Fibroblast of lung (primary cell): ENCODE results near the gene SLC22A23. TPM values are rescaled to one million over a fixed set of nuclear protein-coding genes. Genes with fewer than 3 reads are reported as not detected.

Experiments used
- DNase-seq, 2 donors: peaks; one replicate each; pipeline versions ENCODE4 v3.0.0 to v3.0.0-alpha.2; 2010; ENCODE audit warnings: low read depth in 2 of 2
- H2AFZ ChIP-seq: 2 replicates; pipeline ENCODE4 v1.5.1; 2012; ENCODE audit warnings: low read length, control low read depth, inconsistent platforms
- H3K27ac ChIP-seq: 2 replicates; pipeline ENCODE4 v1.5.1; 2011; ENCODE audit warnings: low read length, control low read depth; ENCODE audit not compliant: insufficient read depth
- H3K27me3 ChIP-seq: 2 replicates; pipeline ENCODE4 v1.5.1; 2011; ENCODE audit warnings: mild to moderate bottlenecking, low read length; ENCODE audit not compliant: control insufficient read depth, insufficient read depth
- H3K36me3 ChIP-seq: 2 replicates; pipeline ENCODE4 v1.5.1; 2011; ENCODE audit warnings: low read length; ENCODE audit not compliant: control insufficient read depth, insufficient read depth
- H3K4me1 ChIP-seq: 2 replicates; pipeline ENCODE4 v1.5.1; 2011; ENCODE audit warnings: low read length; ENCODE audit not compliant: control insufficient read depth, insufficient read depth; ENCODE audit errors: extremely low read depth
- H3K4me2 ChIP-seq: 2 replicates; pipeline ENCODE4 v1.5.1; 2011; ENCODE audit warnings: low read length, control low read depth; ENCODE audit not compliant: insufficient read depth; ENCODE audit errors: extremely low read depth
- H3K4me3 ChIP-seq, 4 experiments: fragments of 200-600 bp in 1 of 4; sonication (generic) in 1 of 4; replicated peaks in 1 of 4; 2 replicates each; pipeline ENCODE4 v1.5.1; 2011 to 2016; ENCODE audit warnings: low read length in 4 of 4, low read depth in 3 of 4, mild to moderate bottlenecking in 3 of 4, control low read depth in 2 of 4, inconsistent platforms in 1 of 4, mixed read lengths in 1 of 4; ENCODE audit not compliant: insufficient read depth in 1 of 4; ENCODE audit errors: control extremely low read depth in 1 of 4
- H3K79me2 ChIP-seq: 2 replicates; pipeline ENCODE4 v1.5.1; 2012; ENCODE audit warnings: mild to moderate bottlenecking, low read length, inconsistent platforms; ENCODE audit not compliant: control insufficient read depth, insufficient read depth
- H3K9ac ChIP-seq: 2 replicates; pipeline ENCODE4 v1.5.1; 2011; ENCODE audit warnings: mild to moderate bottlenecking, low read length, control low read depth; ENCODE audit not compliant: insufficient read depth
- H3K9me3 ChIP-seq: 2 replicates; pipeline ENCODE4 v1.5.1; 2012; ENCODE audit warnings: low read depth, low read length; ENCODE audit not compliant: control insufficient read depth, insufficient read depth
- H4K20me1 ChIP-seq: 2 replicates; pipeline ENCODE4 v1.5.1; 2011; ENCODE audit warnings: low read length; ENCODE audit not compliant: control insufficient read depth, insufficient read depth; ENCODE audit errors: extremely low read depth
- CTCF ChIP-seq, 2 donors: IDR thresholded peaks in 1 of 2; conservative IDR thresholded peaks in 1 of 2; 1 replicate in 1 of 2; 2 replicates in 1 of 2; pipeline ENCODE4 v1.5.1; 2011 to 2012; ENCODE audit warnings: low read length in 2 of 2, control low read depth in 1 of 2, inconsistent platforms in 1 of 2, low read depth in 1 of 2, mild to moderate bottlenecking in 1 of 2
- EZH2 ChIP-seq: IDR thresholded peaks from 2 replicates; pipeline ENCODE4 v1.5.1; 2012; ENCODE audit warnings: low read length, control low read depth, mild to moderate bottlenecking; ENCODE audit errors: missing control alignments
- polyA plus RNA-seq, 2 donors: library from polyadenylated mRNA; depleted of rRNA in 1 of 2; stranded (reverse) in 1 of 2; unstranded in 1 of 2; fragments of >200 nt; gene quantifications; 2 replicates each; pipeline ENCODE4 v1.2.1, GENCODE V29; 2011 to 2012; ENCODE audit warnings: missing spikeins in 1 of 2
- total RNA-seq: library from RNA; depleted of rRNA; stranded (reverse); fragments of >200 nt; gene quantifications from 2 replicates; pipeline ENCODE4 v1.2.1, GENCODE V29; 2014

The SLC22A23 gene
- total and polyA plus RNA-seq, 2 donors (not counting 1 experiment from before 2014, with no cell fraction given) = 0.37 to 3.0 TPM

DNA sequence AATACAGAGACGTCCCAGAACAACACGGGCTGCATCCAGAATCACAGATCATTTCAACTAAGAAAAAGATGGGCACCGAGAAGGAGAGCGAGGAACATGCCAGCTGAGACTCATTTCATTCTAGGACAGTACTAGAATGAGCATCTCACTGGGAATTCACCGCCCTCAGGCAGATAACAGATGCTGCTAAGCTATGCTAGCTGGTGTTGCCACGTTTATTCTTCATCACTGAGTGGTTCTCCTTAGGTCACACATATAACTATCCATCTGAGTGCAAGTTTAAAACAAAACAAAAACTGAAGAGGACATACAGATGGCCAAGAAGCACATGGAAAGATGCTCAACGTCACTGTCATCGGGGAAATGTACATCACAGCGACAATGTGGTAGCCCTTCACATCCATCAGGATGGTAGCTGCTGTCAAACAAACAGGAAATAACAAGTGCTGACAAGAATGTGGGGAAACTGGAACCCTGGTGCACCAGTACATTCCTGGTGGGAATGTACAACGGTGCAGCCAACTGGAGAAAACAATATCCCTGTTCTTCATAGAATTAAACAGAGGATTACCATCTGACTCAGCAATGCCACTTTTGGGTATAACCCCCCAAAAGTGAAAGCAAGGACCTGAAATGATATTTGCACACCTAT, 97.6 kb downstream of the SLC22A23 start:
- H4K20me1 ChIP-seq = no peaks in the 10 kb centered on the region
- no peak overlapping the region for H2AFZ ChIP-seq
- peaks cover 2% of the 10 kb centered on the region for H3K4me1 ChIP-seq
- no peak for TF ChIP-seq CTCF (conservative IDR thresholded peaks at IDR 0.05 in 1 of 2, IDR thresholded peaks at IDR 0.05 in 1 of 2; ENCODE audit: low read depth in 1 of 2, low read length in 2 of 2)
- no peak for TF ChIP-seq EZH2
- no peak overlapping the region for H3K4me3 ChIP-seq
- H3K9me3 ChIP-seq = no peaks in the 10 kb centered on the region
- H3K79me2 ChIP-seq = no peaks in the 10 kb centered on the region
- peaks cover 4% of the 10 kb centered on the region for H3K27me3 ChIP-seq
- H3K9ac ChIP-seq = no peak overlapping the region
- no peak overlapping the region for H3K4me2 ChIP-seq
- no peak overlapping the region for H3K27ac ChIP-seq
- H3K36me3 ChIP-seq = no peaks in the 10 kb centered on the region
- DNase-seq = no peak

DNA sequence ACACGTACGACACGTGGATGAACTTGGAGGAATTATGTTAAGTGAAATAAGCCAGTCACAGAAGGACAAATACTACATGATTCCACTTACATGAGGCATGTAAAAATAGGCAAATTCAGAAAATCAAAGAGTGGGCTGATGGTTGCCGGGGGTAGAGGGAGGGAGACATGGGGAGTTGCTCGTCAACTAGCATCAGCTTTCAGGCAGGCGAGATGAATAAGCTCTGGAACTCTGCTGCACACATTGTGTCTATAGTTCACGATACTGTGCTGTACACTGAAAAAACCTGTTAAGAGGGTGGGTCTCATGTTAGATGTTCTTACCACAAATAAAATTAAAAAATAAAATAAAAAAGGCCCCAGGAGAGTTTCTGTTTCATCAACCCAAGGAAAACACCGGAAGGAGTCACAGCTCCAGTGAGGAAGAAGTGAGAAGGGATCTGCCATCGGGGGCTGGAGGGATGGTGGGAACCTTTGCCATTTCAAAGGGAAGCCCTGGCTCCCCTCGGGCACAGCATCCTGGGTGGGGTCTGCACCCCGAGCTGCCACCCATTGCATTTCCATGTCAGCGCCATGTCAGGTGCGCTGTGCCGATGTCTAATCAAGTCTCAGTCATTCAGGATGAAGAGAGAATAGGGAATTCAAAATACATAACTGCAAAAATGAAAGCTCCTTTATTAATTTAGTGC, 98.3 kb downstream of the SLC22A23 start:
- no peaks in the 10 kb centered on the region for H3K36me3 ChIP-seq
- H4K20me1 ChIP-seq = no peaks in the 10 kb centered on the region
- no peak overlapping the region for H3K27ac ChIP-seq

DNA sequence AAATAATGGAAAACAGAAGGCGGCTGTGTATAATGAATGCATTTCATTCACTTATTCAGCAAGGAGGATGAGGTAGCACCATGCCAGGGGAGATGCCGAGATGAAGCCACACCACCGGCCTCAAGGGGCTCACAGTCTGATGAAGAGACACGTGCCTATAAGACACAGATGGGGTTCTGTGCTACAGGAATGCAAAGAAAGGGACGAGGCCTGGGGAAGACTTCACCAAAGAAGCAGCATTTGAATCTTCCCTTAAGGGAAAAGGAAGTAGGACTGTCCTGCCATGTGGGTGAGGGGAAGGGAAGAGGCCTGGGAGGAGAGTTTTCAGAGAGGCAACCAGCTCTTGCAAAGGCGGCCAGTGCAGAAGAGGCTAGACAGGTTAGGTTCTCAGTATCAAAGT, 99.2 kb downstream of the SLC22A23 start:
- peaks cover 2% of the 10 kb centered on the region for H3K4me1 ChIP-seq
- H3K4me2 ChIP-seq = no peak overlapping the region
- no peak overlapping the region for H3K4me3 ChIP-seq
- H3K9ac ChIP-seq = no peak overlapping the region
- no peaks in the 10 kb centered on the region for H3K9me3 ChIP-seq
- no peaks in the 10 kb centered on the region for H3K36me3 ChIP-seq
- no peak overlapping the region for H3K27ac ChIP-seq
- H3K27me3 ChIP-seq = no peaks in the 10 kb centered on the region
- no peaks in the 10 kb centered on the region for H3K79me2 ChIP-seq
- DNase-seq = no peak
- H2AFZ ChIP-seq = no peak overlapping the region
- TF ChIP-seq CTCF (conservative IDR thresholded peaks at IDR 0.05 in 1 of 2, IDR thresholded peaks at IDR 0.05 in 1 of 2; ENCODE audit: low read depth in 1 of 2, low read length in 2 of 2) (no peak), EZH2 (no peak)
- no peaks in the 10 kb centered on the region for H4K20me1 ChIP-seq

More for the DNA sequence above, 98.3 kb downstream of the SLC22A23 start:
- TF ChIP-seq EZH2 (no peak), CTCF (conservative IDR thresholded peaks at IDR 0.05 in 1 of 2, IDR thresholded peaks at IDR 0.05 in 1 of 2; ENCODE audit: low read depth in 1 of 2, low read length in 2 of 2) (no peak)
- no peak overlapping the region for H3K9ac ChIP-seq
- no peaks in the 10 kb centered on the region for H3K9me3 ChIP-seq
- H3K79me2 ChIP-seq = no peaks in the 10 kb centered on the region
- peaks cover 2% of the 10 kb centered on the region for H3K4me1 ChIP-seq
- no peaks in the 10 kb centered on the region for H3K27me3 ChIP-seq
- DNase-seq = no peak
- no peak overlapping the region for H2AFZ ChIP-seq
- no peak overlapping the region for H3K4me3 ChIP-seq
- no peak overlapping the region for H3K4me2 ChIP-seq
